HUES6 (cell line): Measurements from ENCODE around the gene LCN12.

ENCODE experiments used
- H3K27ac ChIP-seq: 2 replicates; pipeline ENCODE4 v1.7.0; 2013; ENCODE audit warnings: low read depth, mild to moderate bottlenecking, low read length, inconsistent platforms
- H3K27me3 ChIP-seq: 2 replicates; pipeline ENCODE4 v1.6.1; 2013; ENCODE audit warnings: low read length; ENCODE audit not compliant: control insufficient read depth, insufficient read depth
- H3K36me3 ChIP-seq: 2 replicates; pipeline ENCODE4 v1.6.1; 2013; ENCODE audit warnings: low read length; ENCODE audit not compliant: control insufficient read depth, insufficient read depth
- H3K4me1 ChIP-seq: 2 replicates; pipeline ENCODE4 v1.6.1; 2013; ENCODE audit warnings: low read length; ENCODE audit not compliant: control insufficient read depth, insufficient read depth
- H3K4me3 ChIP-seq: 2 replicates; pipeline ENCODE4 v1.5.1; 2013; ENCODE audit warnings: low read depth, low read length
- H3K9ac ChIP-seq: one replicate; pipeline ENCODE4 v1.6.1; 2013; ENCODE audit warnings: mild to moderate bottlenecking, low read length
- H3K9me3 ChIP-seq: 2 replicates; pipeline ENCODE4 v1.6.1; 2013; ENCODE audit warnings: low read depth, low read length; ENCODE audit not compliant: control insufficient read depth, insufficient read depth

LCN12 gene

GRCh38 chr9:136979769-136980587 lies 27.9 kb downstream of the LCN12 start:
- Histone ChIP-seq H3K27me3 (peaks cover 22% of the 10 kb centered on the region), H3K9ac (no peak overlapping the region), H3K36me3 (no peaks in the 10 kb centered on the region), H3K27ac (no peak overlapping the region), H3K9me3 (no peaks in the 10 kb centered on the region), H3K4me3 (no peak overlapping the region), H3K4me1 (peaks cover 7% of the 10 kb centered on the region)

GRCh38 chr9:136980669-136981478 lies 28.8 kb downstream of the LCN12 start:
- Histone ChIP-seq H3K27ac (no peak overlapping the region), H3K9ac (no peak overlapping the region), H3K9me3 (no peaks in the 10 kb centered on the region), H3K4me3 (no peak overlapping the region), H3K36me3 (no peaks in the 10 kb centered on the region), H3K27me3 (peaks cover 27% of the 10 kb centered on the region), H3K4me1 (peaks cover 10% of the 10 kb centered on the region)

GRCh38 chr9:136981588-136982231 lies 29.6 kb downstream of the LCN12 start:
- H3K9ac ChIP-seq, result no peak overlapping the region
- peaks cover 31% of the 10 kb centered on the region for H3K27me3 ChIP-seq

GRCh38 chr9:136982232-136983051 lies 30.4 kb downstream of the LCN12 start, which contains the start of gene LCNL1:
Gene LCNL1, plus strand, starts transcription at chr9:136982993. Its CDS starts 594 bp downstream, at chr9:136983587.
- H3K4me1 ChIP-seq, result peaks cover 5% of the 10 kb centered on the region
- H3K9ac ChIP-seq, result no peak within 1 kb of the TSS
- no peak within 1 kb of the TSS for H3K27ac ChIP-seq
- peaks cover 24% of the 10 kb centered on the region for H3K27me3 ChIP-seq
- no peaks in the 10 kb centered on the region for H3K36me3 ChIP-seq
- no peak within 1 kb of the TSS for H3K4me3 ChIP-seq
- no peaks in the 10 kb centered on the region for H3K9me3 ChIP-seq

More at GRCh38 chr9:136981588-136982231, 29.6 kb downstream of the LCN12 start:
- no peaks in the 10 kb centered on the region for H3K36me3 ChIP-seq
- H3K4me1 ChIP-seq, result peaks cover 10% of the 10 kb centered on the region
- H3K27ac ChIP-seq, result no peak overlapping the region
- H3K4me3 ChIP-seq, result no peak overlapping the region
- no peaks in the 10 kb centered on the region for H3K9me3 ChIP-seq

- H3K27me3 ChIP-seq, result peaks cover 22% of the 10 kb centered on the region; the same call in 1 of the 2 replicates
- no peak overlapping the region for H3K4me3 ChIP-seq
- no peaks in the 10 kb centered on the region for H3K9me3 ChIP-seq
- peaks cover 4% of the 10 kb centered on the region for H3K4me1 ChIP-seq
- no peak overlapping the region for H3K27ac ChIP-seq
- H3K9ac ChIP-seq, result no peak overlapping the region
- no peaks in the 10 kb centered on the region for H3K36me3 ChIP-seq
Measured at GRCh38 chr9:136983167-136983566, 31.1 kb downstream of the LCN12 start.

GRCh38 chr9:136983656-136984314 lies 31.7 kb downstream of the LCN12 start:
- H3K9me3 ChIP-seq, result no peaks in the 10 kb centered on the region
- no peak overlapping the region for H3K4me3 ChIP-seq
- no peak overlapping the region for H3K27ac ChIP-seq
- no peak overlapping the region for H3K9ac ChIP-seq
- peaks cover 22% of the 10 kb centered on the region; the same call in 1 of the 2 replicates for H3K27me3 ChIP-seq
- no peaks in the 10 kb centered on the region for H3K36me3 ChIP-seq
- H3K4me1 ChIP-seq, result peaks cover 4% of the 10 kb centered on the region

- H3K27me3 ChIP-seq, result peaks cover 22% of the 10 kb centered on the region; the same call in 1 of the 2 replicates
- H3K9me3 ChIP-seq, result no peaks in the 10 kb centered on the region
- H3K4me1 ChIP-seq, result peaks cover 4% of the 10 kb centered on the region
- peak overlapping the region; percentile 46; the same call in 1 of the 2 replicates for H3K4me3 ChIP-seq
- no peak overlapping the region for H3K27ac ChIP-seq
- no peak overlapping the region for H3K9ac ChIP-seq
- H3K36me3 ChIP-seq, result no peaks in the 10 kb centered on the region
Measured at GRCh38 chr9:136984464-136985026, 32.5 kb downstream of the LCN12 start.

GRCh38 chr9:136985027-136985602 lies 33.0 kb downstream of the LCN12 start:
- peaks cover under 1% of the 10 kb centered on the region; the same call in 1 of the 2 replicates for H3K9me3 ChIP-seq
- H3K36me3 ChIP-seq, result no peaks in the 10 kb centered on the region
- peaks cover 4% of the 10 kb centered on the region for H3K4me1 ChIP-seq
- peak overlapping the region; percentile 46 for H3K4me3 ChIP-seq
- H3K27ac ChIP-seq, result no peak overlapping the region
- H3K9ac ChIP-seq, result no peak overlapping the region
- peaks cover 22% of the 10 kb centered on the region; the same call in 1 of the 2 replicates for H3K27me3 ChIP-seq

GRCh38 chr9:136985853-136986252 lies 33.8 kb downstream of the LCN12 start:
- Histone ChIP-seq H3K4me3 (no peak overlapping the region), H3K4me1 (peaks cover 4% of the 10 kb centered on the region), H3K9ac (no peak overlapping the region), H3K9me3 (peaks cover 8% of the 10 kb centered on the region), H3K27ac (no peak overlapping the region), H3K36me3 (no peaks in the 10 kb centered on the region), H3K27me3 (peaks cover 22% of the 10 kb centered on the region; the same call in 1 of the 2 replicates)
